Activated CD8-positive, alpha-beta T cell treated with anti-CD3 and anti-CD28 coated beads, Interleukin-2, amount 10 ng/mL, durations not matched to agents 7 days and 5 days (primary cell): Measurements from ENCODE around the gene NCAPH2. TPM values are rescaled to one million over a fixed set of nuclear protein-coding genes. Genes with fewer than 3 reads are reported as not detected.

Experiments
- ATAC-seq: fragments of 150-1000 bp; cut with Tn5 transposase; one replicate; pipeline ENCODE4 v1.10.0; 2021; ENCODE audit warnings: moderate library complexity
- CTCF ChIA-PET: fragments of 350-600 bp; sonication (Branson Sonifier 250); formaldehyde crosslinking; loops from one replicate; lab custom pipeline; 2021; ENCODE audit warnings: antibody characterized with exemption; lab: Charles Lee
- POLR2A ChIA-PET: fragments of 350-600 bp; sonication (Branson Sonifier 250); formaldehyde crosslinking; loops from one replicate; lab custom pipeline; 2021; ENCODE audit warnings: antibody characterized with exemption; lab: Charles Lee
- DNase-seq: peaks from one replicate; pipeline ENCODE4 v3.0.0-alpha.2; 2020
- H3K27ac Mint-ChIP-seq: one replicate; pipeline ENCODE4 v1.8.0; 2021; ENCODE audit warnings: mild to moderate bottlenecking, mixed read lengths
- H3K27me3 Mint-ChIP-seq: one replicate; pipeline ENCODE4 v1.8.0; 2021; ENCODE audit warnings: low read depth, mixed read lengths
- H3K36me3 Mint-ChIP-seq: one replicate; pipeline ENCODE4 v1.8.0; 2021; ENCODE audit warnings: low read depth, mixed read lengths
- H3K4me1 Mint-ChIP-seq: one replicate; pipeline ENCODE4 v1.8.0; 2021; ENCODE audit warnings: low read depth, mixed read lengths
- H3K4me3 Mint-ChIP-seq: one replicate; pipeline ENCODE4 v1.8.0; 2021; ENCODE audit warnings: mild to moderate bottlenecking, mixed read lengths
- H3K9me3 Mint-ChIP-seq: one replicate; pipeline ENCODE4 v1.8.0; 2022; ENCODE audit warnings: mixed read lengths; ENCODE audit not compliant: insufficient read depth
- total RNA-seq, 2 experiments: library from RNA; stranded (reverse); gene quantifications; one replicate each; pipeline ENCODE4 v1.2.3, GENCODE V29; 2021

The NCAPH2 gene
- total RNA-seq, 2 experiments from 2014 or later, result 146 to 150 TPM

GRCh38 chr22:50553310-50553709 lies 45.3 kb downstream of the NCAPH2 start:
- Mint-ChIP-seq H3K36me3 (peaks cover 6% of the 10 kb centered on the region), H3K9me3 (no peaks in the 10 kb centered on the region), H3K27me3 (peaks cover 9% of the 10 kb centered on the region), H3K4me1 (peaks cover 11% of the 10 kb centered on the region), H3K27ac (no peak overlapping the region), H3K4me3 (no peak overlapping the region)
- DNase-seq, result no peak
- no peak for ATAC-seq
- ChIA-PET POLR2A (interaction anchor here (6.5 kb wide), 1 partner anchor 14 kb away, joined by 120 read pairs; no protein-coding TSS in a partner anchor), CTCF (interaction anchor here (1.1 to 2.6 kb wide), 3 partner anchors 10 to 67 kb away, joined by 3 to 15 read pairs (median 3); partner anchors contain the start of genes SCO2 and SYCE3)

GRCh38 chr22:50556703-50557102 lies 48.7 kb downstream of the NCAPH2 start:
- ATAC-seq (no peak), DNase-seq (no peak)
- CTCF ChIA-PET, result interaction anchor here (1.1 to 1.8 kb wide), 3 partner anchors 11 to 35 kb away, joined by 3 to 6 read pairs (median 4); partner anchors contain the start of gene KLHDC7B
- Mint-ChIP-seq H3K27me3 (peaks cover 19% of the 10 kb centered on the region), H3K4me1 (peaks cover 6% of the 10 kb centered on the region), H3K27ac (no peak overlapping the region), H3K9me3 (no peaks in the 10 kb centered on the region), H3K4me3 (no peak overlapping the region), H3K36me3 (no peaks in the 10 kb centered on the region)
- POLR2A ChIA-PET, result interaction anchor here (1.2 to 1.5 kb wide), 3 partner anchors 11 to 31 kb away, joined by 3 to 7 read pairs (median 3); partner anchors contain the start of genes KLHDC7B and SCO2

GRCh38 chr22:50560034-50560433 lies 52.0 kb downstream of the NCAPH2 start:
- H3K27ac Mint-ChIP-seq, result no peak overlapping the region
- no peak for ATAC-seq
- POLR2A ChIA-PET, result interaction anchor here (1.1 to 2.2 kb wide), 4 partner anchors 11 to 34 kb away, joined by 3 to 11 read pairs (median 6); partner anchors contain the start of gene SCO2

GRCh38 chr22:50561401-50562358 lies 53.7 kb downstream of the NCAPH2 start:
- ChIA-PET POLR2A (interaction anchor here (1.2 to 2.2 kb wide), 3 partner anchors 13 to 36 kb away, joined by 3 to 11 read pairs (median 10); partner anchors contain the start of gene SCO2), CTCF (interaction anchor here (2.8 kb wide), 1 partner anchor 35 kb away, joined by 11 read pairs; the partner anchor contains the start of gene SCO2)
- peaks cover 19% of the 10 kb centered on the region for H3K4me1 Mint-ChIP-seq
- peaks cover 16% of the 10 kb centered on the region for H3K27me3 Mint-ChIP-seq
- H3K9me3 Mint-ChIP-seq, result no peaks in the 10 kb centered on the region
- no peak for DNase-seq
- no peaks in the 10 kb centered on the region for H3K36me3 Mint-ChIP-seq
- H3K27ac Mint-ChIP-seq, result peak overlapping the region; percentile 84
- H3K4me3 Mint-ChIP-seq, result peak overlapping the region; percentile 53
- ATAC-seq, result no peak

More at GRCh38 chr22:50560034-50560433, 52.0 kb downstream of the NCAPH2 start:
- Mint-ChIP-seq H3K4me3 (no peak overlapping the region), H3K4me1 (peaks cover 19% of the 10 kb centered on the region), H3K27me3 (peaks cover 25% of the 10 kb centered on the region), H3K36me3 (no peaks in the 10 kb centered on the region), H3K9me3 (no peaks in the 10 kb centered on the region)
- DNase-seq, result no peak
- CTCF ChIA-PET, result interaction anchor here (1.0 to 2.8 kb wide), 2 partner anchors 13 to 34 kb away, joined by 5 to 11 read pairs; partner anchors contain the start of gene SCO2

- H3K27ac Mint-ChIP-seq, result peak within 1 kb of the TSS; percentile 85
- ChIA-PET CTCF (interaction anchor here (0.7 to 4.2 kb wide), 22 partner anchors 9 to 112 kb away, joined by 3 to 57 read pairs (median 7); partner anchors contain the start of genes CHKB, KLHDC7B, LMF2 and NCAPH2), POLR2A (interaction anchor here (0.6 to 3.3 kb wide), 15 partner anchors 10 to 59 kb away, joined by 3 to 58 read pairs (median 6); partner anchors contain the start of genes CHKB, CPT1B, KLHDC7B and LMF2)
- H3K27me3 Mint-ChIP-seq, result peaks cover 16% of the 10 kb centered on the region
- DNase-seq, result peak; percentile 98
- peak within 1 kb of the TSS; percentile 91 for H3K4me3 Mint-ChIP-seq
- H3K36me3 Mint-ChIP-seq, result peaks cover 3% of the 10 kb centered on the region
- no peaks in the 10 kb centered on the region for H3K9me3 Mint-ChIP-seq
- H3K4me1 Mint-ChIP-seq, result peaks cover 19% of the 10 kb centered on the region
- ATAC-seq, result peak; percentile 97
Observed at GRCh38 chr22:50562523-50563412, 54.7 kb downstream of the NCAPH2 start, which contains the start of gene SYCE3. Gene SYCE3, minus strand, starts transcription at chr22:50562919. Its CDS starts 6,514 bp downstream, at chr22:50556405.

- peaks cover 19% of the 10 kb centered on the region for H3K4me1 Mint-ChIP-seq
- DNase-seq (no peak), ATAC-seq (no peak)
- peaks cover 14% of the 10 kb centered on the region for H3K27me3 Mint-ChIP-seq
- ChIA-PET POLR2A (interaction anchor here (0.6 to 3.3 kb wide), 17 partner anchors 10 to 58 kb away, joined by 3 to 58 read pairs (median 6); partner anchors contain the start of genes CHKB, CPT1B, KLHDC7B and LMF2), CTCF (interaction anchor here (0.7 to 4.2 kb wide), 22 partner anchors 10 to 113 kb away, joined by 3 to 57 read pairs (median 7); partner anchors contain the start of genes CHKB, KLHDC7B, LMF2 and NCAPH2)
- H3K27ac Mint-ChIP-seq, result peak overlapping the region; percentile 85
- H3K4me3 Mint-ChIP-seq, result peak overlapping the region; percentile 91
- H3K36me3 Mint-ChIP-seq, result peaks cover 6% of the 10 kb centered on the region
- H3K9me3 Mint-ChIP-seq, result no peaks in the 10 kb centered on the region
Observed at GRCh38 chr22:50563413-50564160, 55.6 kb downstream of the NCAPH2 start.

- peak overlapping the region; percentile 10 for H3K4me3 Mint-ChIP-seq
- peaks cover 13% of the 10 kb centered on the region for H3K36me3 Mint-ChIP-seq
- no peaks in the 10 kb centered on the region for H3K9me3 Mint-ChIP-seq
- peaks cover 11% of the 10 kb centered on the region for H3K27me3 Mint-ChIP-seq
- DNase-seq, result no peak
- ChIA-PET CTCF (interaction anchor here (1.4 to 4.2 kb wide), 8 partner anchors 15 to 57 kb away, joined by 3 to 57 read pairs (median 12); partner anchors contain the start of genes KLHDC7B and SCO2), POLR2A (interaction anchor here (1.2 to 3.3 kb wide), 6 partner anchors 9 to 39 kb away, joined by 3 to 58 read pairs (median 13); partner anchors contain the start of genes SCO2 and TYMP)
- peaks cover 19% of the 10 kb centered on the region for H3K4me1 Mint-ChIP-seq
- no peak overlapping the region for H3K27ac Mint-ChIP-seq
- no peak for ATAC-seq
Observed at GRCh38 chr22:50564289-50564688, 56.3 kb downstream of the NCAPH2 start.

GRCh38 chr22:50567721-50568252 lies 59.8 kb downstream of the NCAPH2 start:
- H3K4me1 Mint-ChIP-seq, result peaks cover 11% of the 10 kb centered on the region
- peaks cover 6% of the 10 kb centered on the region for H3K27me3 Mint-ChIP-seq
- ChIA-PET CTCF (no interaction called here), POLR2A (no interaction called here)
- no peak for DNase-seq
- ATAC-seq, result no peak
- peaks cover 28% of the 10 kb centered on the region for H3K36me3 Mint-ChIP-seq
- no peaks in the 10 kb centered on the region for H3K9me3 Mint-ChIP-seq
- no peak overlapping the region for H3K4me3 Mint-ChIP-seq
- no peak overlapping the region for H3K27ac Mint-ChIP-seq

- DNase-seq (no peak), ATAC-seq (no peak)
- ChIA-PET POLR2A (no interaction called here), CTCF (no interaction called here)
- Mint-ChIP-seq H3K9me3 (no peaks in the 10 kb centered on the region), H3K27ac (no peak overlapping the region), H3K4me1 (peaks cover 3% of the 10 kb centered on the region), H3K4me3 (no peak overlapping the region), H3K36me3 (peaks cover 28% of the 10 kb centered on the region), H3K27me3 (peaks cover 6% of the 10 kb centered on the region)
Observed at GRCh38 chr22:50568626-50569025, 60.6 kb downstream of the NCAPH2 start.
